ENCODE measurements around the gene GATA3. TPM values are rescaled to one million over a fixed set of nuclear protein-coding genes. Genes with fewer than 3 reads are reported as not detected.

GATA3 gene
- total RNA-seq, 5 donors from 2014 or later (not counting 1 experiment from before 2014, with no cell fraction given), result 47.2 to 98.1 (median 59.9) TPM

GRCh38 chr10:8057636-8058273, 3.3 kb downstream of the GATA3 start:
- H3K27ac Mint-ChIP-seq, result peak overlapping the region; percentile 98 to 99
- ATAC-seq (replicated peaks in 1 of 4) (no peak), DNase-seq (peak in 1 of 35 experiments; percentile 20)
- peaks cover 63 to 81% (median 67%) of the 10 kb centered on the region in 3 donors for H3K4me1 Mint-ChIP-seq
- H3K4me3 Mint-ChIP-seq, result peak overlapping the region; percentile 92 to 99 (median 95)
- 72% methylated on average over 4 of the region's 15 CpGs for WGBS (ENCODE audit: insufficient coverage)
- peaks cover 3 to 25% of the 10 kb centered on the region in 2 donors for H3K36me3 ChIP-seq (ENCODE audit: control insufficient read depth in 2 of 2, extremely low read depth in 1 of 2, insufficient read depth in 1 of 2, low read length in 1 of 2)
- peak overlapping the region; percentile 94 for H3K4me3 ChIP-seq (ENCODE audit: control insufficient read depth in 1 of 2, extremely low read depth in 1 of 2, low read length in 1 of 2)
- H3K36me3 Mint-ChIP-seq, result peaks cover 31% of the 10 kb centered on the region
- POLR2A ChIA-PET, result interaction anchor here in 1 of 2 donors (0.9 to 1.4 kb wide), 2 partner anchors 14 to 274 kb away, joined by 4 read pairs; no protein-coding TSS in a partner anchor
- H3K27me3 Mint-ChIP-seq, result peaks cover 5 to 6% of the 10 kb centered on the region in 2 donors
- H3K4me1 ChIP-seq (ENCODE audit: control insufficient read depth in 1 of 2, extremely low read depth in 1 of 2, insufficient read depth in 2 of 2, low read length in 2 of 2), result peaks cover 27 to 69% of the 10 kb centered on the region in 2 experiments
- CTCF ChIA-PET, result interaction anchor here in 1 of 2 donors (0.6 to 1.3 kb wide), 2 partner anchors 12 to 16 kb away, joined by 3 to 5 read pairs; no protein-coding TSS in a partner anchor
- H3K9me3 ChIP-seq, result no peaks in the 10 kb centered on the region
- H3K27me3 ChIP-seq (replicated peaks in 1 of 2; ENCODE audit: control insufficient read depth in 2 of 2, extremely low read depth in 1 of 2, insufficient read depth in 2 of 2, low read length in 1 of 2), result peaks cover 0 to 4% of the 10 kb centered on the region in 2 experiments
- peak overlapping the region; percentile 76 for H3K27ac ChIP-seq (ENCODE audit: low read length)
- H3K9me3 Mint-ChIP-seq, result no peaks in the 10 kb centered on the region

DNA sequence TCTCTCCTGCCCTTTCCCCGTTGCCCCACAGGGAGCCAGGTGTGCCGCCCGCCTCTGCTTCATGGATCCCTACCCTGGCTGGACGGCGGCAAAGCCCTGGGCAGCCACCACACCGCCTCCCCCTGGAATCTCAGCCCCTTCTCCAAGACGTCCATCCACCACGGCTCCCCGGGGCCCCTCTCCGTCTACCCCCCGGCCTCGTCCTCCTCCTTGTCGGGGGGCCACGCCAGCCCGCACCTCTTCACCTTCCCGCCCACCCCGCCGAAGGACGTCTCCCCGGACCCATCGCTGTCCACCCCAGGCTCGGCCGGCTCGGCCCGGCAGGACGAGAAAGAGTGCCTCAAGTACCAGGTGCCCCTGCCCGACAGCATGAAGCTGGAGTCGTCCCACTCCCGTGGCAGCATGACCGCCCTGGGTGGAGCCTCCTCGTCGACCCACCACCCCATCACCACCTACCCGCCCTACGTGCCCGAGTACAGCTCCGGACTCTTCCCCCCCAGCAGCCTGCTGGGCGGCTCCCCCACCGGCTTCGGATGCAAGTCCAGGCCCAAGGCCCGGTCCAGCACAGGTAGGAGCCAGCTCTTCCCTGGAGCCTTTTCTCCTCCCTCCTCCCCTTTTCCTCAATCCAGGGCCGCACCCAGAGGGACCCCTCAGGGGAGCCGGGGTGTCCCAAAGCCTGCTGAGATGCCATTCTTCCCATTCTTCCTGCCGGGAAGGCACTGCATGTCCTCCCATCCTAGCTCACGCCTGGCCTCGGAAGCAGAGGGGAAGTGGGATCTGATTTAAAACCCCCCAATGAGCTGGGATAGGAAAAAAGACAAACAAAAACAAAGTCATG, 4.0 kb downstream of the GATA3 start:
- Mint-ChIP-seq H3K36me3 (peaks cover 38% of the 10 kb centered on the region), H3K4me3 (peak overlapping the region; percentile 92 to 99 (median 95)), H3K9me3 (no peaks in the 10 kb centered on the region), H3K27me3 (no peaks in the 10 kb centered on the region), H3K4me1 (peaks cover 64 to 82% (median 69%) of the 10 kb centered on the region in 3 donors), H3K27ac (peak overlapping the region; percentile 98 to 99)
- WGBS (ENCODE audit: insufficient coverage), result 79% methylated on average over 33 of the region's 45 CpGs
- Histone ChIP-seq H3K27ac (ENCODE audit: low read length) (peak overlapping the region; percentile 85), H3K27me3 (replicated peaks in 1 of 2; ENCODE audit: control insufficient read depth in 2 of 2, extremely low read depth in 1 of 2, insufficient read depth in 2 of 2, low read length in 1 of 2) (no peaks in the 10 kb centered on the region), H3K4me1 (ENCODE audit: control insufficient read depth in 1 of 2, extremely low read depth in 1 of 2, insufficient read depth in 2 of 2, low read length in 2 of 2) (peaks cover 24 to 69% of the 10 kb centered on the region in 2 experiments), H3K9me3 (no peaks in the 10 kb centered on the region), H3K4me3 (ENCODE audit: control insufficient read depth in 1 of 2, extremely low read depth in 1 of 2, low read length in 1 of 2) (peak overlapping the region; percentile 94), H3K36me3 (ENCODE audit: control insufficient read depth in 2 of 2, extremely low read depth in 1 of 2, insufficient read depth in 1 of 2, low read length in 1 of 2) (peaks cover 4 to 33% of the 10 kb centered on the region in 2 donors)
- ChIA-PET POLR2A (interaction anchor here (0.7 to 2.3 kb wide), 6 partner anchors 13 to 1037 kb away, joined by 4 to 6 read pairs (median 4); no protein-coding TSS in a partner anchor), CTCF (interaction anchor here (0.6 to 1.3 kb wide), 4 partner anchors 13 to 1467 kb away, joined by 3 to 5 read pairs (median 4); no protein-coding TSS in a partner anchor)
- DNase-seq (peak in 1 of 35 experiments; percentile 19), ATAC-seq (replicated peaks in 1 of 4) (no peak)

- H3K4me3 Mint-ChIP-seq, result peak overlapping the region; percentile 92 to 99 (median 95)
- 47% methylated on average over 8 of the region's 16 CpGs for WGBS (ENCODE audit: insufficient coverage)
- no peaks in the 10 kb centered on the region for H3K27me3 Mint-ChIP-seq
- ATAC-seq (replicated peaks in 1 of 4) (peak in 1 of 4 experiments; percentile 8), DNase-seq (peak in 4 of 35 experiments; percentile 27 to 58 (median 32))
- Histone ChIP-seq H3K9me3 (no peaks in the 10 kb centered on the region), H3K4me3 (ENCODE audit: control insufficient read depth in 1 of 2, extremely low read depth in 1 of 2, low read length in 1 of 2) (peak overlapping the region; percentile 67 to 94), H3K27me3 (replicated peaks in 1 of 2; ENCODE audit: control insufficient read depth in 2 of 2, extremely low read depth in 1 of 2, insufficient read depth in 2 of 2, low read length in 1 of 2) (no peaks in the 10 kb centered on the region), H3K27ac (ENCODE audit: low read length) (peak overlapping the region; percentile 85), H3K4me1 (ENCODE audit: control insufficient read depth in 1 of 2, extremely low read depth in 1 of 2, insufficient read depth in 2 of 2, low read length in 2 of 2) (peaks cover 25 to 69% of the 10 kb centered on the region in 2 experiments), H3K36me3 (ENCODE audit: control insufficient read depth in 2 of 2, extremely low read depth in 1 of 2, insufficient read depth in 1 of 2, low read length in 1 of 2) (peaks cover 10 to 41% of the 10 kb centered on the region in 2 donors)
- peaks cover 46% of the 10 kb centered on the region for H3K36me3 Mint-ChIP-seq
- no peaks in the 10 kb centered on the region for H3K9me3 Mint-ChIP-seq
- peak overlapping the region; percentile 98 to 99 for H3K27ac Mint-ChIP-seq
- CTCF ChIA-PET, result interaction anchor here (0.6 to 1.4 kb wide), 5 partner anchors 11 to 385 kb away, joined by 3 to 5 read pairs (median 4); no protein-coding TSS in a partner anchor
- peaks cover 71 to 82% (median 74%) of the 10 kb centered on the region in 3 donors for H3K4me1 Mint-ChIP-seq
- POLR2A ChIA-PET, result interaction anchor here in 1 of 2 donors (0.8 to 2.5 kb wide), 6 partner anchors 11 to 1037 kb away, joined by 4 to 17 read pairs (median 5); no protein-coding TSS in a partner anchor
These were observed 4.9 kb downstream of the GATA3 start for GRCh38 chr10:8059191-8059936.

GRCh38 chr10:8060010-8060703, 5.7 kb downstream of the GATA3 start:
- Mint-ChIP-seq H3K36me3 (peaks cover 51% of the 10 kb centered on the region), H3K27ac (peak overlapping the region; percentile 98 to 99), H3K9me3 (no peaks in the 10 kb centered on the region), H3K4me1 (peaks cover 76 to 80% (median 80%) of the 10 kb centered on the region in 3 donors), H3K27me3 (no peaks in the 10 kb centered on the region), H3K4me3 (peak overlapping the region; percentile 92 to 99 (median 95))
- peaks cover 31 to 73% of the 10 kb centered on the region in 2 experiments for H3K4me1 ChIP-seq (ENCODE audit: control insufficient read depth in 1 of 2, extremely low read depth in 1 of 2, insufficient read depth in 2 of 2, low read length in 2 of 2)
- peaks cover 10 to 49% of the 10 kb centered on the region in 2 donors for H3K36me3 ChIP-seq (ENCODE audit: control insufficient read depth in 2 of 2, extremely low read depth in 1 of 2, insufficient read depth in 1 of 2, low read length in 1 of 2)
- no peaks in the 10 kb centered on the region for H3K9me3 ChIP-seq
- POLR2A ChIA-PET, result interaction anchor here (0.7 to 2.5 kb wide), 7 partner anchors 10 to 357 kb away, joined by 4 to 17 read pairs (median 6); no protein-coding TSS in a partner anchor
- CTCF ChIA-PET, result interaction anchor here in 1 of 2 donors (0.6 to 1.4 kb wide), 5 partner anchors 10 to 287 kb away, joined by 3 to 5 read pairs (median 4); no protein-coding TSS in a partner anchor
- DNase-seq, result peak in 27 of 35 experiments; percentile 37 to 79 (median 55)
- 8% methylated on average over 6 of the region's 15 CpGs for WGBS (ENCODE audit: insufficient coverage)
- peak overlapping the region; percentile 85 for H3K27ac ChIP-seq (ENCODE audit: low read length)
- ATAC-seq (replicated peaks in 1 of 4), result peak; percentile 36 to 46 (median 42)
- H3K27me3 ChIP-seq (replicated peaks in 1 of 2; ENCODE audit: control insufficient read depth in 2 of 2, extremely low read depth in 1 of 2, insufficient read depth in 2 of 2, low read length in 1 of 2), result no peaks in the 10 kb centered on the region
- H3K4me3 ChIP-seq (ENCODE audit: control insufficient read depth in 1 of 2, extremely low read depth in 1 of 2, low read length in 1 of 2), result peak overlapping the region; percentile 67 to 94

GRCh38 chr10:8060704-8061121, 6.2 kb downstream of the GATA3 start:
- Histone ChIP-seq H3K36me3 (ENCODE audit: control insufficient read depth in 2 of 2, extremely low read depth in 1 of 2, insufficient read depth in 1 of 2, low read length in 1 of 2) (peaks cover 10 to 53% of the 10 kb centered on the region in 2 donors), H3K4me3 (ENCODE audit: control insufficient read depth in 1 of 2, extremely low read depth in 1 of 2, low read length in 1 of 2) (peak overlapping the region; percentile 67 to 94), H3K27ac (ENCODE audit: low read length) (peak overlapping the region; percentile 85), H3K27me3 (replicated peaks in 1 of 2; ENCODE audit: control insufficient read depth in 2 of 2, extremely low read depth in 1 of 2, insufficient read depth in 2 of 2, low read length in 1 of 2) (no peaks in the 10 kb centered on the region), H3K9me3 (no peaks in the 10 kb centered on the region), H3K4me1 (ENCODE audit: control insufficient read depth in 1 of 2, extremely low read depth in 1 of 2, insufficient read depth in 2 of 2, low read length in 2 of 2) (peaks cover 31 to 78% of the 10 kb centered on the region in 2 experiments)
- CTCF ChIA-PET, result interaction anchor here (0.5 to 1.4 kb wide), 6 partner anchors 8 to 1149 kb away, joined by 3 to 4 read pairs (median 3); no protein-coding TSS in a partner anchor
- peak overlapping the region; percentile 92 to 99 (median 95) for H3K4me3 Mint-ChIP-seq
- H3K4me1 Mint-ChIP-seq, result peaks cover 81 to 84% (median 83%) of the 10 kb centered on the region in 3 donors
- DNase-seq (peak in 1 of 35 experiments; percentile 49), ATAC-seq (replicated peaks in 1 of 4) (no peak)
- no peaks in the 10 kb centered on the region for H3K27me3 Mint-ChIP-seq
- WGBS (ENCODE audit: insufficient coverage), result no CpG with 5 or more reads among the region's 10 CpGs
- no peaks in the 10 kb centered on the region for H3K9me3 Mint-ChIP-seq
- H3K27ac Mint-ChIP-seq, result peak overlapping the region; percentile 98 to 99
- POLR2A ChIA-PET, result interaction anchor here (0.5 to 2.5 kb wide), 7 partner anchors 11 to 271 kb away, joined by 3 to 17 read pairs (median 5); no protein-coding TSS in a partner anchor
- H3K36me3 Mint-ChIP-seq, result peaks cover 55% of the 10 kb centered on the region

All from T-cell (primary cell).